ENCODE data around the gene KCNMA1.
"Not testable (repeated sequence)": the region's sequence is repeated elsewhere in the genome, so short reads cannot be mapped to it uniquely, and the experiment has no call there.

KCNMA1 gene

GRCh38 chr10:77603534-77603927, 34.1 kb downstream of the KCNMA1 start:
- DNase-seq: no peak

GRCh38 chr10:77602913-77603533, 34.6 kb downstream of the KCNMA1 start:
- DNase-seq: no peak

GRCh38 chr10:77602231-77602912, 35.2 kb downstream of the KCNMA1 start:
- DNase-seq: no peak

GRCh38 chr10:77601488-77601887, 36.1 kb downstream of the KCNMA1 start:
- DNase-seq: no peak

- no peak for DNase-seq
These were observed 37.0 kb downstream of the KCNMA1 start for GRCh38 chr10:77600640-77601039.

- DNase-seq: no peak
These were observed 38.0 kb downstream of the KCNMA1 start for GRCh38 chr10:77599651-77600050.

- DNase-seq: no peak
These were observed 39.0 kb downstream of the KCNMA1 start for GRCh38 chr10:77598606-77599005.

GRCh38 chr10:77597560-77597959, 40.0 kb downstream of the KCNMA1 start:
- no peak for DNase-seq

- no peak for DNase-seq
These were observed 43.2 kb downstream of the KCNMA1 start for GRCh38 chr10:77594471-77594783.

- DNase-seq: no peak
These were observed 43.7 kb downstream of the KCNMA1 start for GRCh38 chr10:77593771-77594470.

GRCh38 chr10:77592946-77593636, 44.5 kb downstream of the KCNMA1 start:
- no peak for DNase-seq

- DNase-seq: no peak
These were observed 45.1 kb downstream of the KCNMA1 start for GRCh38 chr10:77592510-77592909.

GRCh38 chr10:77591238-77591880, 46.2 kb downstream of the KCNMA1 start:
- no peak for DNase-seq

- DNase-seq: no peak
These were observed 47.0 kb downstream of the KCNMA1 start for GRCh38 chr10:77590344-77591237.

GRCh38 chr10:77589703-77590102, 47.9 kb downstream of the KCNMA1 start:
- not testable (repeated sequence) for DNase-seq

- DNase-seq: no peak
These were observed 48.7 kb downstream of the KCNMA1 start for GRCh38 chr10:77588886-77589285.

- no peak for DNase-seq
These were observed 50.2 kb downstream of the KCNMA1 start for GRCh38 chr10:77587416-77587790.

- DNase-seq: no peak
These were observed 50.7 kb downstream of the KCNMA1 start for GRCh38 chr10:77586719-77587415.

- DNase-seq: no peak
These were observed 52.7 kb downstream of the KCNMA1 start for GRCh38 chr10:77584938-77585337.

- no peak for DNase-seq
These were observed 54.1 kb downstream of the KCNMA1 start for GRCh38 chr10:77583527-77583926.

- peak in 1 of 5 donors; percentile 9 for DNase-seq
These were observed 54.9 kb downstream of the KCNMA1 start for GRCh38 chr10:77582710-77583115.
